IPS-18a (cell line): ENCODE data around the gene BAIAP2.
"Not testable (repeated sequence)": the region's sequence is repeated elsewhere in the genome, so short reads cannot be mapped to it uniquely, and the experiment has no call there.

Experiments used
- H3K27ac ChIP-seq: one replicate; pipeline ENCODE4 v1.5.1; 2013; ENCODE audit warnings: low read length
- H3K27me3 ChIP-seq: one replicate; pipeline ENCODE4 v1.6.1; 2013; ENCODE audit warnings: mild to moderate bottlenecking, low read length; ENCODE audit not compliant: control insufficient read depth, insufficient read depth
- H3K36me3 ChIP-seq: one replicate; pipeline ENCODE4 v1.6.1; 2013; ENCODE audit warnings: low read depth, low read length; ENCODE audit not compliant: control insufficient read depth
- H3K4me1 ChIP-seq: one replicate; pipeline ENCODE4 v1.6.1; 2013; ENCODE audit warnings: low read depth, low read length; ENCODE audit not compliant: control insufficient read depth
- H3K4me3 ChIP-seq: one replicate; pipeline ENCODE4 v1.5.1; 2013; ENCODE audit warnings: low read length
- H3K9ac ChIP-seq: one replicate; pipeline ENCODE4 v1.6.1; 2013; ENCODE audit warnings: mild to moderate bottlenecking, low read length, moderate library complexity
- H3K9me3 ChIP-seq: one replicate; pipeline ENCODE4 v1.6.1; 2013; ENCODE audit warnings: low read depth, low read length; ENCODE audit not compliant: control insufficient read depth

The BAIAP2 gene

DNA sequence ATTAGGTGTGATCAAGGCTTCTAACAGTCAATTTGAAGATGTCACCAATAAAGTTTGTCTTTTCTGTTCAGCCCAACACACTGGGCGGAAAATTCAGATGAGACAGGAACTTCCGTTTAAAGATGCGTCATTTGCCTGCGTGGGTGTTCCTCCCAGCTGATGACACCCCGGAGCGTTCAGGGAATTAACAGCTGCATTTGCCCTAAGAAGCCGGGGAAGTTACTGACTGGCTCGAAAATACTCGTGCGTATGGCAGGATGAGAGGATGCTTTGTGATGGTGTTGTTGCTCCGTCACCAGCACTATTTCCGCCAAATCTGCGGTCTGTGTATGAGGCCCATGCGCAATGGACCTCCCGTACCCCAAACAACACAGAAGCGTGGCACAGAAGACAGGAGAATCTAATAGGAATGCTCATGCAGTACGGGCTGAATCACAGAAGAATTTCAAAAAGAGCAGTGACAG is 118.4 kb downstream of the BAIAP2 start:
- Histone ChIP-seq H3K4me1 (no peaks in the 10 kb centered on the region), H3K9me3 (no peaks in the 10 kb centered on the region), H3K27me3 (no peaks in the 10 kb centered on the region), H3K4me3 (no peak overlapping the region), H3K36me3 (no peaks in the 10 kb centered on the region), H3K9ac (no peak overlapping the region), H3K27ac (no peak overlapping the region)

DNA sequence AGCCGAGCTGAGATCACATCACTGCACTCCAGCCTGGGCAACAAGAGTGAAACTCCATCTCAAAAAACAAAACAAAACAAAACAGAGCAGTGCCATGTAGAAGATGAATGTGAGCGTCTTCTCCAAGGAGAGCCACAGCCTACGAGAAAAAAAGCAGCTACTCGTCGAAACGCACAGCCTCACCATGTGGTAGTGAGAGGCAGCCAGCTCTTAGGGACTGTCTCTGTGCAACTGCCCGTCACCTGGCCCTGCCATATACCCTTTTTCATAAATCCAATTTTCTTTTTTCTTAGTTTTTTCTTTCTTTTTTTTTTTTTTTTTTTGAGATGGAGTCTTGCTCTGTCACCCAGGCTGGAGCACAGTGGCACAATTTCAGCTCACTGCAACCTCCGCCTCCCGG is 119.1 kb downstream of the BAIAP2 start:
- not testable (repeated sequence) for H3K36me3 ChIP-seq, H3K4me1 ChIP-seq, H3K27me3 ChIP-seq, H3K27ac ChIP-seq, H3K9ac ChIP-seq, H3K4me3 ChIP-seq, H3K9me3 ChIP-seq

DNA sequence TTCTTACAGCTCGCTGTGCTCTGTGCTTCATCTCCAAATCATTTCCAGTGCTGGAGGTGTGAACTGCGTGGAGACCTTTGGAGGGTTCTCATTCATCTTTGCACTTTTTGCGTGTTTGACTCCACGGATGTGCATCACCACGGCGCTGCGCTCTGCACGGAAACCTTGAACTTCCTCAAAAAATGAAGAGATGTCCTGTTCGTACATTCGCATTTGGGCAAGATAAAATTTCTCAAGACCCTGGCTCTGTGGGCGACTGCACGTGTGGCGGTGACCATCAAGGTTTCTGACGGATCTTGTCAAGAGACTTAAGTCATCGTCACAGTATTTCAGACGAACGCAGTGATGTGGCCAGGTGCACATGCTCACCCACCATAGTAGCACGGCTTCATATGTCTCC is 120.0 kb downstream of the BAIAP2 start:
- Histone ChIP-seq H3K27ac (no peak overlapping the region), H3K4me3 (no peak overlapping the region), H3K36me3 (no peaks in the 10 kb centered on the region), H3K27me3 (no peaks in the 10 kb centered on the region), H3K9me3 (no peaks in the 10 kb centered on the region), H3K9ac (no peak overlapping the region), H3K4me1 (no peaks in the 10 kb centered on the region)

DNA sequence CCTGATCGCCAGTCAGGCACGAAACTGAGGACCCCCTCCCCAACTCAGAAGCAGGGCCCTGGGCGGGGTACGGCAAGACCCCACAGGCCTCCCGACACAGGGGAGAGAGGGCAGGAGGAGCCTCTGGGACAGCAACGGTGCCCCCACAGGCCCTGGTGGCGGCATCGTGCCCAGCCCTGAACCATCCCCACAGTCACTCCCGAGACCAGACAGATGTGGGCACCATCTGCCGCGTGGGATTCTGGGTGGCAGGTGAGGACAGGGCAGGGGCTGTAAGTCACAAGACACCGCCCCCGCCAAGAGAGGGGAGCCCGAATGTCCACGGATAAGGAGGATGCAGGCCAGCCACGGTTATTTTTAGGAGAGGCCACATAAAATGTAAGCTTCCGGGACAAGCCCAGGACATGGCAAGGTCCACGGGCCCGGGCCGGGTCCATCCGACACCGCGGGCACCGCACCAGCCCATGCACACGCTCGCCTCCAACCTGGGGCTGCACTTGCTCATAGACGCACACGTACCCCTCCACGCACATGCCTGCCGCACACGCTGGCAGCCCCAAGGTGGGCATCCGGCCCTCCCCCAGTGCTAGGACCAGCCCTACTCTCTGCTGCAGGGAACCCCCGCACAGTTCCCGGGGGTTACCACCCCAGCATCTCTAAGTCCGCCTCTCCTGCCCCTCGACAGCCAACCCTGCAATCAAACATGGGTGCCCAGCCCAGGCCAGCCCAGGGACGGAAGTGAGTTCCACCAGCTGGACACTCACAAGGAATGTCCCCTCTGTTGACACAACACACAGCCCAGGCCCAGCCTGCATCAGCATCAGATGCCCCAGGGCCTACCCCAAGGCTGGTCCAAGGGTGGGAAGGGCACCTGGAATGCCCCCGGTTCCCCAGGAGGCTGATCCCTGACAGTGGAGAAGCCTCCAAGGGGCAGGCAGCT is 122.2 kb downstream of the BAIAP2 start:
- Histone ChIP-seq H3K9ac (no peak overlapping the region), H3K27ac (no peak overlapping the region)

DNA sequence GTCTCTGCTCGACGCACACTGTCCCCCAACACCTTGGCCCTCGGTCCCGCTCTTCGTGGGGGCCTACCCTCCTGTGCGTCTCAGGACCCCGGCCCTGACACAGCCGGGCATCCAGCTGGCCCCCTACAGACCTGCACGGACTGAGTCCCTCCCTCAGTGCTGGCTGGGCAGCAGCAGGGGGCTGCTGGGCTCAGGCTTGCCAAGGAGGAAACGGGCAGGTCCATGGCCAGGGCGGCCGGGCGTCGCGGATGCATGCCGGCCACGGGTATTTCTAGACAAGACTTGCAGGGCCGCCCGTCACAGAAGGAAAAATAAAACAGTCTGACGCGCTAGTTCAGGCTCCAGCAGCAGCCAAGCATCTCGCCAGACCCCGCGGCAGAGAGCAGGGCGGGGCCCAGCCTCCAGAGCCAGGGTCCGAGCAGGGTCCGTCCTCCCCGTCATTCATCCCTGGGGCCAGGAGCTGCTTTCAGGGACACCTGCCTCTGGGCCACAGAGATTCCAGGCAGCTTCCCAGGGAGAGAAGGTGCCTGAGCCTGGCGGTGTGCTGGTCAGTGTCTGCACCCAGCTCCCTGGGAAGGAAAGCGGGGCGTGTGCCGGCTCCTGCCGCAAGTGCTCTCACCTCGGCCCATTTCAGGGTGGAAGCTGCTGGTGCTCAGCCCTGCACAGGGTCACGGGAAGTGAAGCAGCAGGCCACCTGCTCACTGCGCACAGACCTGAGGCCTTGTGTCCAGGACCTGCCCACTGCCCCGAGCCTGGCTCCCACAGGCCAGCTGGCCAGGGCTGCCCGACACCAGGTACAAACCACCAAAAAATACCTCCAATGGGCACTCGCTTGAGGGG is 123.1 kb downstream of the BAIAP2 start:
- H3K27me3 ChIP-seq: no peaks in the 10 kb centered on the region
- no peak overlapping the region for H3K9ac ChIP-seq
- H3K36me3 ChIP-seq: no peaks in the 10 kb centered on the region
- H3K4me3 ChIP-seq: no peak overlapping the region
- no peaks in the 10 kb centered on the region for H3K4me1 ChIP-seq
- H3K27ac ChIP-seq: no peak overlapping the region
- no peaks in the 10 kb centered on the region for H3K9me3 ChIP-seq

More for the DNA sequence above, 122.2 kb downstream of the BAIAP2 start:
- Histone ChIP-seq H3K27me3 (no peaks in the 10 kb centered on the region), H3K4me3 (no peak overlapping the region), H3K4me1 (no peaks in the 10 kb centered on the region), H3K36me3 (no peaks in the 10 kb centered on the region), H3K9me3 (no peaks in the 10 kb centered on the region)

DNA sequence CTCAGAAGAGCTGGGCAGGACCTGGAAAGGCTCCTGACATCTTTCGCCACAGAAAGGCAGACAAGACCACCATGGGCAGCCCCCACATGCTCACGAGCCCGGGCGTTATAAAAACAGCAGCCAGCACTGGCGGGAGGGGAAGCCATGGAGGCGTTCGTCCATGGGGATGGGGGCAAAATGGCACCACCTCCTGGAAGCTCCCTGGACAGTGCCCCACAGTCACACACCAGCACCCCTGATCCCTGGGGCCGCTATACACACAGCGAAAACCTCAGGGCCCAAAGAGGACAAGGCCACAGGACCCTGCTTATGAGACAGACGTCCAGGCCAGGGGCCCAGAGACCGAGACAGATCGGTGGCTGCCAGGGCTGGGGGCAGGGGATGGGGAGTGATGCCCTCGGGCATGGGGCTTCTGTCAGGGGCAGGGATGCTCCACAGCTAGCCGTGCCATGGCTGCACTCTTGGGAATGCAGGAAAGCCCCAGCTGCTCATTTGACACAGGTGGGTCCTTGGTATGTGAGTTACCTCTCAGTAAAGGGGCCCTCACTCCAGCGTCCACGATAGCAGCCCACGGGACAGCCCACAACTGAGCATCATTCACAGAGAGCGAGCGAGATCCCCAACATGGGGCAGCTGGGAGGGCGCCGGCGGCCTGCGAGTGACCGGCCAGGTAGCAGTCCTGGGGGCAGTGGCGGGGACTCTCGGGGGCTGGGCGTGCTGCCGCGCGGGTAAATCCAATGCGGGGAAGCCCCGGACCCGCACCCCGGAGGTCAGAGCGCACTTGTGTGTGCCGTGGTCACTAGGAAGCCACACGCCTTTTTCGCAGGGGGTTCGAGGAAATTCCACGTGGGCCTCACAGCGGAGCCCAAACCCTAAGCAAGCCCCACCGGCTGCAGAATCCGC is 124.0 kb downstream of the BAIAP2 start:
- Histone ChIP-seq H3K4me1 (no peaks in the 10 kb centered on the region), H3K27me3 (no peaks in the 10 kb centered on the region), H3K4me3 (no peak overlapping the region)

DNA sequence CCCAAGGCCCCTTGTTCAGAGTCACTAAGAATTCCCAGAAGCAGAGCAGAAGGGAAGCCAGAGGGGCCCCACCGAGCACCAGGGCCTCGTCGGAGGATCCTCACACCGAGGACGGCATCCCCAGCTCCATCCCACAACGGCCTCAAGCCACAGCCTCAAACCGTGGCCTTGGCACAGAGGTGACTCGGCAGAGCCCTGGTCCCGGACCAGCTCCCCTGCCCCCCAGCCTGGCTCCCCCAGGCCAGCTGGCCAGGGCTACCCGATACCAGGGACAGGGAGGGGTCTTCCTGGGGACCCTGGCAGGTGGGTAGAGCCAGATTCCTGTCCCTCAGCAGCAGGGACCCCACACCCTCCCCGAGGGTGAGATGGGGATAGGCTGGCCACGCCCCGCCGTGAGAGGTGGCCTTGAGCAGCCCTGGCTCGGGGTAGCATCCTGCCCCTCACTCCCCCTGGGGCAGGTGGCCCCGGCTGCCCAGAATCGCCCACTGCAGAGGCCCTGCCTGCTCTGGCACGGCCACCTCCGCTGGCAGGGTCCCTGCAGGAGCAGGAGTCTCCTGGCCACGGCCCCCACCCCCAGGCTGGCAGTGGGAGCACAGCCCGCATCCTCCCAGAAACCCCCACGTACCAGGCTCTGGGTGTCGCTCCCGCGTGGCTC is 124.8 kb downstream of the BAIAP2 start:
- Histone ChIP-seq H3K4me3 (no peak overlapping the region), H3K36me3 (no peaks in the 10 kb centered on the region), H3K27ac (no peak overlapping the region), H3K9me3 (no peaks in the 10 kb centered on the region), H3K9ac (no peak overlapping the region), H3K27me3 (no peaks in the 10 kb centered on the region), H3K4me1 (no peaks in the 10 kb centered on the region)

More for the DNA sequence above, 124.0 kb downstream of the BAIAP2 start:
- Histone ChIP-seq H3K36me3 (no peaks in the 10 kb centered on the region), H3K9ac (no peak overlapping the region), H3K9me3 (no peaks in the 10 kb centered on the region), H3K27ac (no peak overlapping the region)

DNA sequence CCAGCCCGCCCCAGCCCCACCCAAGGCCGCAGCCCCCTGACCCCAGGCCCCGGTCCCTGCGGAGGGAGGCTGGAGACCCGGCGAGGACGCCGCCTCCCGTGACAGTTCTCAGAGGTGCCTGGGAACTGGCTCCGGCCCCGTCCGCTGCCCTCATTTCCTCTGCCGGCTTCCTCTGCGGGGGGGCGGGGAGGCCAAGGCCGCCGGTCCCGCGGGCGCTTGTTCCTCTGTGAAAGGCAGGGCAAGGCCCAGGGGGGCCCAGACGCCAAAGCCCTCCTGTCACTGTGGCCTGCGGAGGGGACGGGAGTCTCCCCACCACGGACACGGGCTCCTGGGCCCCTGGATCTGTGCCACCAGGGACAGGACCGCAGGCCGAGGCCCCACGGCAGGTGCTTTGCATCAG is 125.4 kb downstream of the BAIAP2 start:
- no peaks in the 10 kb centered on the region for H3K9me3 ChIP-seq
- no peak overlapping the region for H3K4me3 ChIP-seq
- H3K4me1 ChIP-seq: no peaks in the 10 kb centered on the region
- H3K27me3 ChIP-seq: no peaks in the 10 kb centered on the region
- no peak overlapping the region for H3K27ac ChIP-seq
- no peaks in the 10 kb centered on the region for H3K36me3 ChIP-seq
- no peak overlapping the region for H3K9ac ChIP-seq

DNA sequence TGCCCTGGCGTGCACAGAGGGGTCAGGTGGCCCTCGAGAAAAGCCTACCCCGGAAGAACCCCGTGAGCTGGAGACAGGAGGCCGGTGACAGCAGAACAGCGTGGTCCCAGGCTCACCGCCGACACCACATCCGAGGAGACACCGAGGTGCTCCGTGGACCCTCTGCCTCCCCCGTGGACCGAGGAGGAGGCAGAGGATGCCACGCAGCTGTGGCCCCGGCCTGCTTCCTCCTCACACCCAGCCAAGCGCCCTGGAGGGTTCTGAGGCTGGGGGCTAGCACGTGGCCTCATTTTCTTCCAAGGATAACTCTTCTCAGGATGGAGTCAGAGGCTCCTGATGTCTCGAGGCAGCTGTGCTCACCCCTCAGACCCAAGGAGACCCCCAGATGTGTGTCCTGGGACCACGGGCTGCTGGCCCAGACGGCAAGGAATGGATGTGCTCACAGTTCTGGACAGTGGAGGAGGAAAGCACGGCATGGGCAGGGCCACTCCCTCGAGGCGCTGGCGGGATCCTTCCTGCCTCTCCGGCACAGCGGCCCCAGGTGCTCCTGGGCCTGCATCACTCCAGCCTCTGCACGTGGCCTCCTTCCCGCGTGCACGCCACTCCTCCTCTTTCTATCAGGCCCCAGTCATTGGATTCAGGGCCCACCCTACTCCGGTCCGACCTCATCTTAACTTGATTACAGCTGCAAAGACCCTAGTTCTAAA is 125.9 kb downstream of the BAIAP2 start:
- no peak overlapping the region for H3K27ac ChIP-seq
- H3K4me1 ChIP-seq: no peaks in the 10 kb centered on the region
- H3K4me3 ChIP-seq: no peak overlapping the region
- H3K27me3 ChIP-seq: no peaks in the 10 kb centered on the region
- H3K36me3 ChIP-seq: no peaks in the 10 kb centered on the region
- H3K9me3 ChIP-seq: no peaks in the 10 kb centered on the region
- no peak overlapping the region for H3K9ac ChIP-seq

DNA sequence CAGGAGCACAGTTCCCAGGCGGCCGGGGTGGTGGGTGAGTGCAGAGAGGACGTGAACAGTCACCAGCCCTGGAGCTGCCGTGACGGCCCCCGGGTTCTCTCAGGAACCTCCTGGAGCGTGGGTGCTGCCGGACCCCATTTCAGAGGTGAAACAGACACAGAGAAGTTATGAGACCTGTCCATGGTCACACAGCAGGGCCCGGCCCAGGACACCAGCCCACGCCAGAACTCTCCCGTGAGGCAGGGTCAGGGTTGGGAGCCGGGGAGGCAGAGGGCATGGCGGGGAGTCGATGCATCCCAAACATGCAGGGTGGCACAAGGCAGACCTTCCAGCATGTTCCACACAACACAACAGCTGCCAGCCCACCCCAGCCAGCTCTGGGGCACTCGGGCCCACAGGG is 126.6 kb downstream of the BAIAP2 start:
- H3K27me3 ChIP-seq: peaks cover 1% of the 10 kb centered on the region
- no peak overlapping the region for H3K27ac ChIP-seq
- H3K4me1 ChIP-seq: no peaks in the 10 kb centered on the region
- H3K36me3 ChIP-seq: no peaks in the 10 kb centered on the region
- no peaks in the 10 kb centered on the region for H3K9me3 ChIP-seq
- no peak overlapping the region for H3K9ac ChIP-seq
- no peak overlapping the region for H3K4me3 ChIP-seq
